CD14-positive monocyte (primary cell): ENCODE data around the gene MTR. TPM values are rescaled to one million over a fixed set of nuclear protein-coding genes. Genes with fewer than 3 reads are reported as not detected.

Source experiments
- DNase-seq, 3 donors: peaks; one replicate each; pipeline ENCODE4 v3.0.0-alpha.2; 2011 to 2022
- H2AFZ ChIP-seq: 2 replicates; pipeline ENCODE4 v1.6.0; 2012; ENCODE audit warnings: mild to moderate bottlenecking, low read depth, low read length, inconsistent platforms; ENCODE audit not compliant: insufficient read depth, poor library complexity, severe bottlenecking
- H3K27ac ChIP-seq, 2 donors: 1 replicate in 1 of 2; 2 replicates in 1 of 2; pipeline ENCODE4 v1.5.1; 2012 to 2013; ENCODE audit warnings: low read length in 2 of 2, control low read depth in 1 of 2, inconsistent platforms in 1 of 2, low read depth in 1 of 2, mild to moderate bottlenecking in 1 of 2
- H3K27me3 ChIP-seq, 2 donors: one replicate each; pipeline versions ENCODE4 v1.6.0 to v1.6.1; 2011 to 2013; ENCODE audit warnings: low read length in 2 of 2; ENCODE audit not compliant: control insufficient read depth in 2 of 2, insufficient read depth in 2 of 2
- H3K36me3 ChIP-seq, 2 donors: replicated peaks in 1 of 2; 1 replicate in 1 of 2; 2 replicates in 1 of 2; pipeline versions ENCODE4 v1.5.1 to v1.6.1; 2012 to 2013; ENCODE audit warnings: low read length in 2 of 2, control low read depth in 1 of 2, inconsistent platforms in 1 of 2, mild to moderate bottlenecking in 1 of 2; ENCODE audit not compliant: insufficient read depth in 2 of 2, control insufficient read depth in 1 of 2
- H3K4me1 ChIP-seq, 2 donors: 1 replicate in 1 of 2; 2 replicates in 1 of 2; pipeline versions ENCODE4 v1.5.1 to v1.6.1; 2012 to 2013; ENCODE audit warnings: low read length in 2 of 2, control low read depth in 1 of 2, inconsistent platforms in 1 of 2, mild to moderate bottlenecking in 1 of 2, moderate library complexity in 1 of 2; ENCODE audit not compliant: insufficient read depth in 2 of 2, control insufficient read depth in 1 of 2
- H3K4me2 ChIP-seq: replicated peaks from 2 replicates; pipeline ENCODE3; 2012; ENCODE audit warnings: low read length, moderate library complexity, mild to moderate bottlenecking; ENCODE audit not compliant: poor library complexity, severe bottlenecking; ENCODE audit errors: extremely low read depth
- H3K4me3 ChIP-seq, 3 experiments: fragments of 200-600 bp in 1 of 3; sonication (generic) in 1 of 3; replicated peaks in 1 of 3; 1 replicate in 2 of 3; 2 replicates in 1 of 3; pipeline ENCODE4 v1.5.1; 2011 to 2013; ENCODE audit warnings: low read length in 3 of 3, mild to moderate bottlenecking in 3 of 3, control low read depth in 2 of 3, low read depth in 2 of 3, inconsistent platforms in 1 of 3, moderate library complexity in 1 of 3
- H3K79me2 ChIP-seq: 2 replicates; pipeline ENCODE4 v1.6.0; 2012; ENCODE audit warnings: mild to moderate bottlenecking, control low read depth, inconsistent platforms, low read length, moderate library complexity; ENCODE audit not compliant: insufficient read depth
- H3K9ac ChIP-seq: 2 replicates; pipeline ENCODE4 v1.6.0; 2017; ENCODE audit warnings: low read length, mild to moderate bottlenecking; ENCODE audit not compliant: insufficient read depth, poor library complexity, severe bottlenecking
- H3K9me3 ChIP-seq, 2 donors: replicated peaks in 1 of 2; 1 replicate in 1 of 2; 2 replicates in 1 of 2; pipeline versions ENCODE4 v1.5.1 to v1.6.1; 2012 to 2013; ENCODE audit warnings: low read length in 2 of 2, control low read depth in 1 of 2; ENCODE audit not compliant: control insufficient read depth in 1 of 2, insufficient read depth in 1 of 2
- H4K20me1 ChIP-seq: 2 replicates; pipeline ENCODE4 v1.6.0; 2012; ENCODE audit warnings: mild to moderate bottlenecking, low read length, control low read depth, moderate library complexity; ENCODE audit not compliant: insufficient read depth
- H3K27ac Mint-ChIP-seq, 7 donors: one replicate each; pipeline ENCODE4 v1.8.0; 2020; ENCODE audit warnings: mild to moderate bottlenecking in 7 of 7, mixed read lengths in 7 of 7, moderate library complexity in 6 of 7, inconsistent platforms in 2 of 7
- H3K27me3 Mint-ChIP-seq, 3 donors: one replicate each; pipeline ENCODE4 v1.8.0; 2021 to 2022; ENCODE audit warnings: low read depth in 3 of 3, mild to moderate bottlenecking in 3 of 3, mixed read lengths in 3 of 3, moderate library complexity in 3 of 3, inconsistent platforms in 1 of 3
- H3K36me3 Mint-ChIP-seq, 2 donors: one replicate each; pipeline ENCODE4 v1.8.0; 2020; ENCODE audit warnings: mixed read lengths in 2 of 2, inconsistent platforms in 1 of 2, mild to moderate bottlenecking in 1 of 2
- H3K4me1 Mint-ChIP-seq: one replicate; pipeline ENCODE4 v1.8.0; 2020; ENCODE audit warnings: mild to moderate bottlenecking, mixed read lengths
- H3K4me3 Mint-ChIP-seq, 2 donors: one replicate each; pipeline ENCODE4 v1.8.0; 2020; ENCODE audit warnings: mild to moderate bottlenecking in 2 of 2, mixed read lengths in 2 of 2, moderate library complexity in 1 of 2
- H3K9me3 Mint-ChIP-seq, 7 donors: one replicate each; pipeline ENCODE4 v1.8.0; 2020 to 2022; ENCODE audit warnings: mixed read lengths in 7 of 7, mild to moderate bottlenecking in 6 of 7, moderate library complexity in 6 of 7, inconsistent platforms in 2 of 7
- CTCF ChIP-seq: fragments of 200-600 bp; IDR thresholded peaks from one replicate; pipeline ENCODE4 v1.8.0; 2022; ENCODE audit warnings: antibody characterized with exemption, mild to moderate bottlenecking
- WGBS: methylation state at CpG from one replicate; pipeline ENCODE4 v1.1.5; 2013; ENCODE audit warnings: missing lambda C conversion rate; ENCODE audit not compliant: insufficient coverage; 5-methylcytosine and 5-hydroxymethylcytosine counted together
- intact Hi-C, 2 donors: fragments of 100-400 bp; cut with micrococcal nuclease; formaldehyde crosslinking; loops; one replicate each; pipeline versions ENCODE4 v1.15.0 to v1.15.1; 2023
- polyA plus RNA-seq, 3 donors: library from polyadenylated mRNA; depleted of rRNA in 1 of 3; unstranded in 2 of 3; stranded (reverse) in 1 of 3; fragments of 300-500 nt in 2 of 3; fragments of >200 nt in 1 of 3; fragmentation: Illumina TruSeq in 2 of 3; gene quantifications; 1 replicate in 2 of 3; 2 replicates in 1 of 3; pipeline ENCODE4 v1.2.3, GENCODE V29; 2012 to 2021

MTR gene
- polyA plus RNA-seq, 3 donors = 3.4 to 5.4 (median 4.7) TPM

- Mint-ChIP-seq H3K4me1 (no peaks in the 10 kb centered on the region), H3K27me3 (peaks cover 0 to 3% (median 0%) of the 10 kb centered on the region in 3 donors)
- no peak overlapping the region for H3K4me3 ChIP-seq
These were observed 155.3 kb downstream of the MTR start for GRCh38 chr1:236950365-236950764.

GRCh38 chr1:236951672-236952071 lies 156.6 kb downstream of the MTR start:
- Histone ChIP-seq H3K27ac (no peak overlapping the region), H3K36me3 (no peaks in the 10 kb centered on the region), H3K27me3 (no peaks in the 10 kb centered on the region), H3K9ac (no peak overlapping the region), H4K20me1 (no peaks in the 10 kb centered on the region), H3K9me3 (no peaks in the 10 kb centered on the region), H3K4me1 (no peaks in the 10 kb centered on the region), H3K4me2 (no peak overlapping the region), H3K79me2 (no peaks in the 10 kb centered on the region), H2AFZ (no peak overlapping the region), H3K4me3 (no peak overlapping the region)
- H3K27ac Mint-ChIP-seq = no peak overlapping the region
- 55% methylated on average over 4 of the region's 7 CpGs for WGBS
- intact Hi-C loops = no loop called here
- H3K36me3 Mint-ChIP-seq = no peaks in the 10 kb centered on the region
- no peak for DNase-seq
- no peaks in the 10 kb centered on the region for H3K4me1 Mint-ChIP-seq
- H3K9me3 Mint-ChIP-seq = peaks cover 1 to 6% (median 4%) of the 10 kb centered on the region in 7 donors
- no peak overlapping the region for H3K4me3 Mint-ChIP-seq
- no peaks in the 10 kb centered on the region for H3K27me3 Mint-ChIP-seq
- TF ChIP-seq CTCF = no peak

More at GRCh38 chr1:236950365-236950764, 155.3 kb downstream of the MTR start:
- no peak for DNase-seq
- no peak overlapping the region for H3K27ac Mint-ChIP-seq
- Histone ChIP-seq H3K9ac (no peak overlapping the region), H3K27ac (no peak overlapping the region), H3K9me3 (no peaks in the 10 kb centered on the region), H3K79me2 (no peaks in the 10 kb centered on the region), H4K20me1 (no peaks in the 10 kb centered on the region), H3K4me1 (no peaks in the 10 kb centered on the region), H3K27me3 (no peaks in the 10 kb centered on the region), H2AFZ (no peak overlapping the region), H3K4me2 (no peak overlapping the region), H3K36me3 (no peaks in the 10 kb centered on the region)
- no CpG with 5 or more reads among the region's 5 CpGs for WGBS
- H3K9me3 Mint-ChIP-seq = peaks cover 0 to 8% (median 4%) of the 10 kb centered on the region in 7 donors
- H3K4me3 Mint-ChIP-seq = no peak overlapping the region
- no peak for TF ChIP-seq CTCF
- H3K36me3 Mint-ChIP-seq = no peaks in the 10 kb centered on the region
- intact Hi-C loops = no loop called here
